HPDE6-E6E7 (cell line): ENCODE results near the gene TMEM61.
"Not testable (repeated sequence)": the region's sequence is repeated elsewhere in the genome, so short reads cannot be mapped to it uniquely, and the experiment has no call there.

ENCODE experiments used
- DNase-seq: peaks from one replicate; pipeline ENCODE4 v3.0.0; 2011; ENCODE audit warnings: missing footprints; ENCODE audit errors: extremely low spot score

The TMEM61 gene

DNA sequence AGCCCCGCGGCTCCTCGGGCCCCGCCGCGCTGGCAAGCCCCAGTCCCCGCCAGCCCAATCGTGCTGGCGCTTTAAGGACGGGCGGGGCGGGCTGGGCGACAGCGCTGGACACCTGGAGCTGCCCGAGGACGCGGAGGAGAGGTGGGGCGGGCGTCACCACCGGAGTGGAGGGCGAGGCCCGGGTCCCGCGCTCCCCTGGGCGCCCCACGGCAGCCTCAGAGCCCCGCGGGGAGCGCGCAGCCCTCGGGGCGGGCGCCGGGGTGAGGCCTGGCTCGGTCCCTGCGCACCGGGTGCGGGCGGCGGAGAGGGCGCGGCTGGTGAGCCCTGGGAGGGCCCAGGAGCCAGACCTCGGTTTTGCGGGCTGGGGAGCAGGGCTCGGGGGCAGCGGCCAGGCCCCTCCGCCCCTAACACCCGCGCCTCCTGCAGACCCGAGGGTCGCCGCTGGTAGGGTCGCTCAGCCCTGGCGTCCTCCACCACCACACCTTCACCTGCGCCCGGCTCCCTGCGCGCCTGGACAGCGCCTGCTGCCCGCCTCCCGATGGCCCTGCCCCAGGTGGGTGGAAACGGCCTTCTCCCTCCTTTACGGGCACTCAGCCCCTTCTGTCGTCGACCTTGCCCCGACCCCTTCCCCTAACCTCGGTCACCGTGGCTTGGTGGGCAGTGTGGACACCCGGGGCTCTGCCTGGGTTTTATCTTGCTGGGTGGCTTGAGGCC, at the start of gene TMEM61:
Gene TMEM61, plus strand, starts transcription at position 101 of the 714 bp plus-strand sequence. Its CDS starts 438 bp downstream, at position 539.
- DNase-seq = no peak

DNA sequence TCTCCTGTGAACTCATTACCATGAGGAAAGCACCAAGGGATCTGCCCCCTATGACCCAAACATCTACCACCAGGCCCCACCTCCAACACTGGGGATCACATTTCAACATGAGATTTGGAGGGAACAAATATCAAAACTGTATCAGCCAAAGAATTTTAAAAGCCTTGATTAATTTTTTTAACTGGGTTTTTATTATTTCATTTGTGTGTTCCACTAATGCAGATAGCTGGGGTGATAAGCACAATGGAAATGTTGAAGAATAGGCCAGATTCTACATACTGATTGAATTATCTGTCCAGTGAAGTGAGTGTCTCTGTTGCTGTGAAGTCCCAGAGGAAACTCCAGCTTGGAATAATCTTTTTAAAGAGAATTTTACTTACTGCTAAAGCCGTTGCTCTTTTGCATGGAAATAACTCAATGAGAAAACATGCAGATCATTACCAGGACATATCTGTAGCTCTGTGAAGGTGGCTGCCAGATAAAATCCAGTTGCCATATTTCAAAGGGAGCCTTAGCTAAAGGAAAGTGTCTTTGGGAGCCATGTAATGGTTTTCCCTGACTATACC, 49.1 kb upstream of the TMEM61 start:
- DNase-seq = no peak

- DNase-seq = not testable (repeated sequence)
These were observed 46.3 kb upstream of the TMEM61 start for GRCh38 chr1:54934081-54934480.

GRCh38 chr1:54934869-54935268, 45.6 kb upstream of the TMEM61 start:
- DNase-seq = no peak

- no peak for DNase-seq
These were observed 43.6 kb upstream of the TMEM61 start for GRCh38 chr1:54936791-54937190.

DNA sequence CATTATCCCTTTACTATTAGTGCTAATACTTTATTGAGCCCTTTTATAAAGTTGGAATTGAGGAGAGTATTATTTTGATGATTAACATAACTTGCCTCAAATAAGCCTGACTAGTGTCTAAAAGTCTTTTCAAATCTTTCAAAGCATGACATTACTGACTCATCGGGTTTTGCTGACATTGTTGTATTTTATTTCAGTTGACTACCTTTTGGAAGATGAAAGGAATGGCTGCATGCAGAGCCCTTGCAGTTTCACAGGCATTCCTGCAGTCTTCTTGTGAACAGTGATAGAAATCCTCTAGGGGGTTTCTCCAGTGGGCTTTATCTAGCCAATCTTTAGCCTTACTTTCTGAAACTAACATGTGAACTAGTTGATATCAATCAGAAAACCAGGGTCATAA, 43.0 kb upstream of the TMEM61 start:
- DNase-seq = no peak

GRCh38 chr1:54938955-54939354, 41.5 kb upstream of the TMEM61 start:
- not testable (repeated sequence) for DNase-seq

- DNase-seq = no peak
These were observed 40.4 kb upstream of the TMEM61 start for GRCh38 chr1:54940042-54940441.

GRCh38 chr1:54942976-54943375, 37.5 kb upstream of the TMEM61 start:
- DNase-seq = no peak

- DNase-seq = peak; percentile 78
These were observed 35.6 kb upstream of the TMEM61 start for GRCh38 chr1:54944610-54945392.

- DNase-seq = no peak
These were observed 35.0 kb upstream of the TMEM61 start for GRCh38 chr1:54945393-54945936.

DNA sequence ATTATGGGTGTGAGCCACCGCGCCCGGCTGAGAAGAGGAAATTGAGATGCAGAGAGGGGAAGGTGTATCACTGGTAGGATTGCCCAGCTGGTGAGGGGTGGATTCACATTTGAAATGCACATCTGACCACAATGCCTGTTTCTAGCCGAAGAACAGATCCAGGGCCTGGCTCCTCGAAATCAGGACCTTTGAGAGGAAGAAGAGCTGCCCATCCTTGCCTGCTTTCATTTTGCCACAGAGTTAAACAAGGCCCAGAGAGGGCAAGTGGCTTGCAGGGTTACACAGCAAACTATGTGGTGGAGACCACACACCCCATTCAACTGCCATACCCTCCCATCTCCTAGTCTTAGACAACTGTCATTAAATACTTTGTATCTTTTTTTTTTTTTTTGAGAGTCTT, 32.9 kb upstream of the TMEM61 start:
- DNase-seq = no peak

GRCh38 chr1:54949053-54949452, 31.4 kb upstream of the TMEM61 start:
- no peak for DNase-seq

DNA sequence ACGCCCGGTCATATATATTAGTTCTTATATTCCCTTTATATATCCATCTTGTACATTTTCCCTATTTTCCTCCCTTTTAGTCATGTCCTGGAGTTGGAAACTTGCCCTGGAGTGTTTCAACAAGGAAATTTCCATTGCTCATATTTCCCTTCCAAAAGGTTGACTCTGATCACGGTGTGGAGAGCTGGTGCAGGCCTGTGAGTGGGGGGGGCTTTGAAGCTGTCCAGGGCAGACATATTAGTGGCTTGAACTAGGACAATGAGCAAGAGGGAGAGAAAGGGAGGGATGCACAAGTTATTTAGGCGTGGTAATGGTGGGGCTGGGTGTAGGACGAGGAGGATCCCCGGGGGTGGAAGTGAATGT, 30.4 kb upstream of the TMEM61 start:
- DNase-seq = no peak

DNA sequence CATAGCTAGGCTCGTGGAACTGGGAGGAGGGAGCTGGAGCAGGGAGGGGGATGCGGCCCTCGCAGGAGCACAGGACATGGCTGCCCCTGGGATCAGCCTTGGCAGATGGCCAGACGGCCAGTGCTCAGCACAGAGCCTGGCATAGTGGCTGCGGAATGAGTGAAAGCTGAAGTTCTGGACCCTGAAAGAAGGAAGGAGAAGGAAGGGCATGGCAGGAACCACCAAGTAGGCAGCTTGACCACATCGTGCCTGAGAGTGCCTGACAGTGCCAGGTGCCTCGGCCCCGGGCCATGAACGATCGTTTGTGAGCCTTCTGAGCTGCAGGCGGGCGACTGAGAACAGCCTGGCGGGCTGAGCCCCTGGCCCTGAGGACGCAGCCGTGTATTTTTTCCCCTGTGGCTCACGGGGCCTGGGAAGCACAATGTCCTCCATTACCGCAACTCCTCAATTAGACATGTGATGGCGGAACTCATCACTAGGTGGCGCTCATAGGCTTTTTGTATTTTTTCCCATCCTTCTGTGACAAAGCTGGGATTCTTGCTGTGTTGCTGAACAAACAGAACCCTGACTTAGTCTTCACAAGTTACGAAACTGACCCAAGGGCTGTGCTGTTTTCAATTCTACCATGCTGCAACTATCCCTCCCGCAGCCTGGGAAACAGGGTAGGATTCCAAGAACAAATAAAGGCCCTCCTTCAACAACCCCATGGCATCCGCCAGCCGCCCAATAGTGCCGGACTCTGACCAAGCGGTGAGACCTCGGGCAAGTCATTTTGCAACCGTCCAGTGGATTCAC, 29.9 kb upstream of the TMEM61 start:
- peak; percentile 76 for DNase-seq

- DNase-seq = no peak
These were observed 28.6 kb upstream of the TMEM61 start for GRCh38 chr1:54951810-54952226.

DNA sequence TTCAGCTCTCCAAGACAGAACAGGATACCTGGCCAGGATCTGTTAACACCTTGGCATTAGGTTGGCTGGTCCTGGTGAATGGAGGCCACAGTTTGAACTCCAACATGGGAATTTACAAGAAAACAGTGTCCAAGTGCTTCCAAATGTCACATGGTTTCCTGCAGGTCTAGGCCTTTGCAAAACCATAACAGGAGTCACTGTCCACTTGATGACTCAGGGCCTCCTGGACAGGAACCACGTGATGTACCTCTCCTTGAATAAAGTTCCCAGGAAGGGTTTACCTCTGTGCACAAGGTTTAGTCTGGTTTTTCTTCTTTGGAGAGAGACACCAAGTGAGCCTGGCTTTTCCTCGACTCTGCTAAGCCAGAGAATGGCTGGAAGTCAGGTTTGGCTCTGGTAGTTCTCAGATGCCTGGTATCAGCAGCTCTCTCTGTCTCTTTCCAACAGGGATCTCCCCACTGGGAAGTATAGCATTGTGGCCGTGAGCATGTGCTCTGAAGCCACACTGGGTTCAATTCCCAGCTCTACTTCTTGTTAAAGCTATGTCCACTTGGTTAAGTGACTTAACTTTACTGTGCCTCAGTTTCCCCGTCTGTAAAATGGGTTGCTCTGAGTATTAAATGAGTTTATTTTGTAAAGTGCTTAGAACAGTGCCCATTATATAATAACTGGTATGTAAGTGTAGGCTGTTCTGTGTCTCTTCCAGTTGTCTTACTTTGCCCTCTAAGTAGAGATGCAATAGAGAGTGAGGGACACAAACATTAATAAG, 27.3 kb upstream of the TMEM61 start:
- DNase-seq = no peak

GRCh38 chr1:54953846-54954245, 26.6 kb upstream of the TMEM61 start:
- DNase-seq = no peak

GRCh38 chr1:54955359-54955758, 25.1 kb upstream of the TMEM61 start:
- no peak for DNase-seq

GRCh38 chr1:54956726-54957125, 23.7 kb upstream of the TMEM61 start:
- no peak for DNase-seq

DNA sequence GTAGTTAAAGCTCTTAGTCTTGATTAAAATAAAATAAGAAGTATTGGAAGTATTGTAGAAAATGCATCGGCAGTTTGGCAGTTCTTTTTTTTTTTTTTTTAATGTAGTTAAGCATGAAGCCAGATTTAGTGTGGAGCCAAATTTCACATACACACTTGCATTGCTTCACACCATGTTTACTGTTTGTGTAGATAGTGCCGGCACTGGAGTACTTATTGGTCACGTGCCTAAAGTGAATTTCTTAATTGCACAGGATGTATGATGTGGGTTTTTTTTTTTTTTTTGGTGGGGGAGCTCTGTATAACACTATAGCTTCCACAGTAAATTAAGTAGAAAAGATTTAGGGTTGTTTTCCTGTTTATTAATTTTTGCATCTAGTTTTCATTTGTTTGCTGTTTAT, 21.2 kb upstream of the TMEM61 start:
- no peak for DNase-seq
